Lung (tissue), 12 donors: ENCODE data around the gene HDHD3. TPM values are rescaled to one million over a fixed set of nuclear protein-coding genes. Genes with fewer than 3 reads are reported as not detected.

Experiments
- ATAC-seq: fragments of 200-7000 bp; cut with Tn5 transposase; one replicate; pipeline ENCODE4 v1.9.1; 2020; ENCODE audit warnings: moderate number of reproducible peaks; ENCODE audit not compliant: insufficient read depth, low FRiP score
- DNase-seq, 3 donors: peaks; one replicate each; pipeline ENCODE4 v3.0.0-alpha.2; 2013 to 2017
- H3K27ac ChIP-seq, 2 donors: one replicate each; pipeline ENCODE4 v1.5.1; 2013; ENCODE audit warnings: mild to moderate bottlenecking in 2 of 2, moderate library complexity in 2 of 2, control low read depth in 1 of 2, inconsistent platforms in 1 of 2, low read depth in 1 of 2, low read length in 1 of 2
- H3K27me3 ChIP-seq, 3 donors: one replicate each; pipeline ENCODE4 v1.5.1; 2013; ENCODE audit warnings: low read length in 2 of 3; ENCODE audit not compliant: control insufficient read depth in 3 of 3, insufficient read depth in 3 of 3
- H3K36me3 ChIP-seq, 4 donors: one replicate each; pipeline ENCODE4 v1.5.1; 2013; ENCODE audit warnings: low read length in 4 of 4, mild to moderate bottlenecking in 1 of 4, moderate library complexity in 1 of 4; ENCODE audit not compliant: control insufficient read depth in 4 of 4, insufficient read depth in 4 of 4
- H3K4me1 ChIP-seq, 5 donors: one replicate each; pipeline ENCODE4 v1.5.1; 2013; ENCODE audit warnings: low read length in 5 of 5, mild to moderate bottlenecking in 2 of 5, moderate library complexity in 1 of 5; ENCODE audit not compliant: control insufficient read depth in 5 of 5, insufficient read depth in 5 of 5
- H3K4me3 ChIP-seq: one replicate; pipeline ENCODE4 v1.5.1; 2013; ENCODE audit warnings: mild to moderate bottlenecking, control low read depth, moderate library complexity
- H3K9ac ChIP-seq, 2 donors: one replicate each; pipeline ENCODE4 v1.5.1; 2013; ENCODE audit warnings: low read length in 2 of 2, control low read depth in 1 of 2; ENCODE audit not compliant: insufficient read depth in 1 of 2
- H3K9me3 ChIP-seq, 4 donors: one replicate each; pipeline ENCODE4 v1.5.1; 2013; ENCODE audit warnings: low read length in 3 of 4, mild to moderate bottlenecking in 1 of 4, moderate library complexity in 1 of 4; ENCODE audit not compliant: control insufficient read depth in 4 of 4, insufficient read depth in 3 of 4
- WGBS, 2 donors: extraction: QIAGEN DNeasy Blood & Tissue Kit; methylation state at CpG; one replicate each; pipeline ENCODE4 v1.1.7; 2013; 5-methylcytosine and 5-hydroxymethylcytosine counted together
- polyA plus RNA-seq, 2 donors: library from polyadenylated mRNA; stranded (reverse); fragments of 200-250 nt; gene quantifications; one replicate each; pipeline ENCODE4 v1.2.1, GENCODE V29; 2013
- total RNA-seq, 2 donors: library from RNA; depleted of rRNA in 1 of 2; stranded (reverse); fragments of >200 nt in 1 of 2; gene quantifications; one replicate each; pipeline ENCODE4 v1.2.1, GENCODE V29; 2014 to 2021
- TF ChIP-seq, protein P1 (sequence below): IDR thresholded peaks from 2 replicates; pipeline ENCODE4 v1.5.1; 2012; ENCODE audit warnings: mild to moderate bottlenecking; ENCODE audit errors: control extremely low read depth, extremely low read depth
- donor health status: control.
- donor health status: control.
- donor health status: Bipolar disorder and iron deficiency.
- donor health status: healthy.
- donor health status: DM: yes; HTN: yes; CAD: no.

HDHD3 gene
- total and polyA plus RNA-seq, 4 donors, result 17.0 to 21.1 (median 18.9) TPM

- no peaks in the 10 kb centered on the region for H3K36me3 ChIP-seq
- TF ChIP-seq, protein P1, sequence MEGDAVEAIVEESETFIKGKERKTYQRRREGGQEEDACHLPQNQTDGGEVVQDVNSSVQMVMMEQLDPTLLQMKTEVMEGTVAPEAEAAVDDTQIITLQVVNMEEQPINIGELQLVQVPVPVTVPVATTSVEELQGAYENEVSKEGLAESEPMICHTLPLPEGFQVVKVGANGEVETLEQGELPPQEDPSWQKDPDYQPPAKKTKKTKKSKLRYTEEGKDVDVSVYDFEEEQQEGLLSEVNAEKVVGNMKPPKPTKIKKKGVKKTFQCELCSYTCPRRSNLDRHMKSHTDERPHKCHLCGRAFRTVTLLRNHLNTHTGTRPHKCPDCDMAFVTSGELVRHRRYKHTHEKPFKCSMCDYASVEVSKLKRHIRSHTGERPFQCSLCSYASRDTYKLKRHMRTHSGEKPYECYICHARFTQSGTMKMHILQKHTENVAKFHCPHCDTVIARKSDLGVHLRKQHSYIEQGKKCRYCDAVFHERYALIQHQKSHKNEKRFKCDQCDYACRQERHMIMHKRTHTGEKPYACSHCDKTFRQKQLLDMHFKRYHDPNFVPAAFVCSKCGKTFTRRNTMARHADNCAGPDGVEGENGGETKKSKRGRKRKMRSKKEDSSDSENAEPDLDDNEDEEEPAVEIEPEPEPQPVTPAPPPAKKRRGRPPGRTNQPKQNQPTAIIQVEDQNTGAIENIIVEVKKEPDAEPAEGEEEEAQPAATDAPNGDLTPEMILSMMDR, result no peak
- no peak overlapping the region for H3K4me3 ChIP-seq
- WGBS, 2 donors, result 76 to 83% methylated on average over 6 of the region's 6 CpGs
- peaks cover 0 to 6% (median 2%) of the 10 kb centered on the region in 5 donors for H3K4me1 ChIP-seq
- H3K9me3 ChIP-seq, result no peaks in the 10 kb centered on the region
- H3K9ac ChIP-seq, result no peak overlapping the region
- DNase-seq, result no peak
- peaks cover 0 to 44% (median 37%) of the 10 kb centered on the region in 3 donors for H3K27me3 ChIP-seq
- H3K27ac ChIP-seq, result no peak overlapping the region
- no peak for ATAC-seq
Measured at GRCh38 chr9:113352006-113352405, 24.8 kb downstream of the HDHD3 start.

DNA sequence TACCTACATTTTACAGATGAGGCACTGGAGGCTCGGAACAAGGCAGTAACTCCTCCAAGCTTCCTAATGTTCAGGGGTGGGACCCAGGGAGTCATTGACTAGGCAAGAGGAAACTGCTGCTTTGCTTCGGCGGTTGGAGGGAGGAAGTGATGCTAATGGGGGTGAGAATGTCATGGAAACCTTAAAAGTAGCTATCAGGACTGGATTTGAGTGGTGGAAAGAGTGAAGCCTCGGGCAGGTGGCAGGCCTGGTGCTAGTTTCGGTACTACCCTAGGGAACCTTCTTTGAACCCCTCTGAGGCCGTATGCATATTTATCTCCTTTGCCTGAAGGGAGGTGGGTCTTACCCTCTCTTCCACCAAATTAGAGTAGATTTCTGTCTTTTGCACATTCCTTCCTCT is 25.8 kb downstream of the HDHD3 start:
- Histone ChIP-seq H3K27ac (no peak overlapping the region), H3K9me3 (no peaks in the 10 kb centered on the region), H3K4me3 (no peak overlapping the region), H3K9ac (no peak overlapping the region), H3K4me1 (peaks cover 0 to 6% (median 2%) of the 10 kb centered on the region in 5 donors), H3K27me3 (peaks cover 0 to 41% (median 35%) of the 10 kb centered on the region in 3 donors), H3K36me3 (no peaks in the 10 kb centered on the region)
- ATAC-seq, result no peak
- 17 to 49% methylated on average over 6 of the region's 6 CpGs for WGBS, 2 donors
- TF ChIP-seq, protein P1, result no peak
- no peak for DNase-seq

DNA sequence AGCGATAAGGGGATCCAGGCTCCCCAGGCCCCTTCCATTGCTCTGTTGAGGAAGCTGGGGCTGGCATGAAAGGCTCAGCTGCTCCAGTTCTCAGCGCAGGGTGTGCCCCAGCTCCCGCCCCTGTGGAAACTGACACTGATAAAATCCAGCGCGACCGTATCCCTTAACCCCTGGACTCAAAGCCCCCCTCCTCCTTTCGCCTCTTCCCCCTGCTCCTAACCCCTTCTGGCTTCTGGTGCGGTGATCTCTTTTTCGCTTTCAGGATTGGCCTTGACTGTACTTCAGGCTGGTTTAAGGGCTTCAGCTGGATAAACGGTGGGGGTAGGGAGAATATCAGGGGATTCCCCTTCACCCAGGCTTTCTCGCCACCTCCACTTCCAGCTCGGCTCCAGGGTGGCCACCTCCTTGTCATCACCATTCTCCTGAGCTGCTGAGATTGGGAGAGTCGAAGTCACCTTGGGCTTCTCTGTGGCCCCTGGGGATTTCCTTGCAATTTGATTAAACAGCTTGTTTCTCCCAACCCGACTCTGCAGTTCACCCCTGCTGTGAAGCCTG is 26.6 kb downstream of the HDHD3 start:
- Histone ChIP-seq H3K9me3 (no peaks in the 10 kb centered on the region), H3K4me1 (peaks cover 0 to 6% (median 2%) of the 10 kb centered on the region in 5 donors), H3K4me3 (no peak overlapping the region), H3K27me3 (peaks cover 0 to 41% (median 35%) of the 10 kb centered on the region in 3 donors), H3K9ac (no peak overlapping the region), H3K27ac (no peak overlapping the region), H3K36me3 (no peaks in the 10 kb centered on the region)
- DNase-seq (no peak), ATAC-seq (peak; percentile 34)
- TF ChIP-seq, protein P1, result no peak
- 7 to 9% methylated on average over 14 of the region's 14 CpGs for WGBS, 2 donors
